Gastroesophageal sphincter (tissue), 4 donors: Measurements from ENCODE around the gene TRABD. TPM values are rescaled to one million over a fixed set of nuclear protein-coding genes. Genes with fewer than 3 reads are reported as not detected.

Experiments used
- ATAC-seq: fragments of 150-250 bp; one replicate; pipeline ENCODE4 v1.9.1; 2016; ENCODE audit warnings: mild to moderate bottlenecking, moderate library complexity
- H3K27ac ChIP-seq, 4 donors: fragments of 200-600 bp; sonication (generic) in 3 of 4; 1 replicate in 3 of 4; 2 replicates in 1 of 4; pipeline ENCODE4 v1.5.1; 2016 to 2019
- H3K27me3 ChIP-seq: fragments of 200-600 bp; sonication (generic); one replicate; pipeline ENCODE4 v1.5.1; 2019
- H3K36me3 ChIP-seq, 2 donors: fragments of 200-600 bp; sonication (generic); one replicate each; pipeline ENCODE4 v1.5.1; 2019; ENCODE audit warnings: control low read depth in 1 of 2
- H3K4me1 ChIP-seq, 3 donors: fragments of 200-600 bp; sonication (generic); 1 replicate in 2 of 3; 2 replicates in 1 of 3; pipeline ENCODE4 v1.5.1; 2016 to 2019; ENCODE audit warnings: control low read depth in 2 of 3
- H3K4me3 ChIP-seq, 2 donors: fragments of 200-600 bp; sonication (generic); one replicate each; pipeline ENCODE4 v1.5.1; 2019; ENCODE audit warnings: mild to moderate bottlenecking in 1 of 2, moderate library complexity in 1 of 2
- H3K9me3 ChIP-seq, 3 donors: fragments of 200-600 bp; sonication (generic); one replicate each; pipeline ENCODE4 v1.5.1; 2017 to 2019; ENCODE audit warnings: control low read depth in 2 of 3
- CTCF ChIP-seq, 4 experiments: fragments of 200-600 bp in 2 of 4; fragments of 450-650 bp in 2 of 4; sonication (generic) in 1 of 4; IDR thresholded peaks; one replicate each; pipeline ENCODE4 v1.5.1; 2017 to 2019; ENCODE audit warnings: antibody characterized with exemption in 4 of 4, mild to moderate bottlenecking in 2 of 4, moderate library complexity in 2 of 4
- EP300 ChIP-seq: sonication (generic); formaldehyde crosslinking; IDR thresholded peaks from one replicate; pipeline ENCODE4 v1.6.1; 2017; ENCODE audit warnings: antibody characterized with exemption, mild to moderate bottlenecking
- POLR2A ChIP-seq, 2 donors: fragments of 450-650 bp; IDR thresholded peaks; one replicate each; pipeline ENCODE4 v1.6.1; 2017; ENCODE audit warnings: antibody characterized with exemption in 2 of 2, mild to moderate bottlenecking in 2 of 2, moderate library complexity in 1 of 2
- POLR2AphosphoS5 ChIP-seq: sonication (generic); formaldehyde crosslinking; IDR thresholded peaks from one replicate; pipeline ENCODE4 v1.6.1; 2017; ENCODE audit warnings: antibody characterized with exemption
- WGBS, 2 donors: methylation state at CpG; one replicate each; pipeline ENCODE4 v1.1.5; 2018; ENCODE audit warnings: low coverage in 1 of 2; 5-methylcytosine and 5-hydroxymethylcytosine counted together
- total RNA-seq, 4 donors: library from RNA; depleted of rRNA; stranded (reverse); fragments of >200 nt; gene quantifications; one replicate each; pipeline ENCODE4 v1.1.0, GENCODE V29; 2016

Gene TRABD
- total RNA-seq, 4 donors from 2014 or later = 15.7 to 22.0 (median 19.0) TPM

- Histone ChIP-seq H3K4me3 (no peak overlapping the region), H3K9me3 (no peaks in the 10 kb centered on the region), H3K27ac (no peak overlapping the region), H3K4me1 (no peaks in the 10 kb centered on the region), H3K27me3 (peaks cover 18% of the 10 kb centered on the region), H3K36me3 (no peaks in the 10 kb centered on the region)
- WGBS, 2 donors = 76 to 85% methylated on average over 13 to 14 of the region's 15 CpGs
- no peak for TF ChIP-seq EP300
- TF ChIP-seq POLR2A (IDR thresholded peaks at IDR 0.05) = no peak
- no peak for TF ChIP-seq POLR2AphosphoS5
- no peak for TF ChIP-seq CTCF (IDR thresholded peaks at IDR 0.05)
- no peak for ATAC-seq
Observed at GRCh38 chr22:50139843-50140415, 45.8 kb upstream of the TRABD start.

DNA sequence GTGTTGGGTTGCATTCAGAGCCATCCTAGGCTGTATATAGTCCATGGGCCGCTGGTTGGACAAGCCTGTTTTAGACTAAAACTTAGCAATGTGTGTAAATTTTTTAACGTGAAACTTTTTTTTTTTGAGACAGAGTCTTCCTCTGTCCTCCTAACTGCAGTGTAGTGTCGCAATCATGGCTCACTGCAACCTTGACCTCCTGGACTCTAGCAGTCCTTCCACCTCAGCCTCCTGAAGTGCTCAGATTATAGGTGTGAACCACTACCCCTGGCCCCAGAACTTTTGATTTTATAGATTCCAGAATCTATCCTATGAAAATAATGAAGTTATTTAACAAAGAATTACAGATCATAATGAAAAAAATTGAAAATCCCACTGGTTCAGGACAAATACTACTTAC, 45.1 kb upstream of the TRABD start:
- no peaks in the 10 kb centered on the region for H3K36me3 ChIP-seq
- H3K27me3 ChIP-seq = peaks cover 21% of the 10 kb centered on the region
- H3K27ac ChIP-seq = no peak overlapping the region
- 57 to 66% methylated on average over 2 to 3 of the region's 3 CpGs for WGBS, 2 donors
- H3K4me3 ChIP-seq = no peak overlapping the region
- no peaks in the 10 kb centered on the region for H3K4me1 ChIP-seq
- TF ChIP-seq POLR2AphosphoS5 = no peak
- TF ChIP-seq POLR2A (IDR thresholded peaks at IDR 0.05) = no peak
- TF ChIP-seq EP300 = no peak
- TF ChIP-seq CTCF (IDR thresholded peaks at IDR 0.05) = no peak
- ATAC-seq = no peak
- H3K9me3 ChIP-seq = no peaks in the 10 kb centered on the region

GRCh38 chr22:50141462-50141861, 44.3 kb upstream of the TRABD start:
- H3K27ac ChIP-seq = no peak overlapping the region
- peaks cover 0 to 1% (median 0%) of the 10 kb centered on the region in 3 donors for H3K4me1 ChIP-seq
- peaks cover 29% of the 10 kb centered on the region for H3K27me3 ChIP-seq
- no peak overlapping the region for H3K4me3 ChIP-seq
- no peaks in the 10 kb centered on the region for H3K9me3 ChIP-seq
- H3K36me3 ChIP-seq = no peaks in the 10 kb centered on the region
- no peak for ATAC-seq
- 60 to 92% methylated on average over 2 to 3 of the region's 6 CpGs for WGBS, 2 donors
- TF ChIP-seq CTCF (IDR thresholded peaks at IDR 0.05) = no peak
- no peak for TF ChIP-seq EP300
- no peak for TF ChIP-seq POLR2A (IDR thresholded peaks at IDR 0.05)
- TF ChIP-seq POLR2AphosphoS5 = no peak

DNA sequence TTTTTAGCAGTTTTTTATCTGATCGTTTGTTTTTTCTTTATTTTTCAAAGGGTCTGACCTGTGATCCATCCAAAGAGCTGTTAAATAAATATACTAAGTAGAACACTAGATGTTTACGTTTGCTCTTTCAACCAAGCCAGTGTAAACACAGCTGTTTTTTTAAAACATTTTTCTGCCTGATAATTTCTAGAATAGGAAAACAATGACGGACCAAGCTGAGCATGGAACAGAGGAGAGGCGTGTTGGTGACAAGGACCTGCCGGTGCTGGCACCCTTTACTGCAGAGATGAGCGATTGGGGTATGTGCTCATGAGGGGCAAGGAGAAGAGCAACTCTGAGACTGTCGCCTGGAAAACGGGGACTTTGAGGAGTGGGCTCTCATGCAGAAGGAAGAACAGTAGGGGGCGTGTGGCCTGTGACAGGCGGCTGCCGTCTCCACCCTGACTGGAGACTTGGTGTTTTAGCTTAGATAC, 43.8 kb upstream of the TRABD start:
- no peaks in the 10 kb centered on the region for H3K36me3 ChIP-seq
- no peaks in the 10 kb centered on the region for H3K9me3 ChIP-seq
- peaks cover 0 to 4% (median 0%) of the 10 kb centered on the region in 3 donors for H3K4me1 ChIP-seq
- H3K27ac ChIP-seq = no peak overlapping the region
- ATAC-seq = no peak
- TF ChIP-seq POLR2A (IDR thresholded peaks at IDR 0.05) (no peak), CTCF (IDR thresholded peaks at IDR 0.05) (no peak), POLR2AphosphoS5 (no peak), EP300 (no peak)
- H3K27me3 ChIP-seq = peaks cover 29% of the 10 kb centered on the region
- H3K4me3 ChIP-seq = no peak overlapping the region
- WGBS, 2 donors = 35 to 36% methylated on average over 10 to 11 of the region's 11 CpGs

DNA sequence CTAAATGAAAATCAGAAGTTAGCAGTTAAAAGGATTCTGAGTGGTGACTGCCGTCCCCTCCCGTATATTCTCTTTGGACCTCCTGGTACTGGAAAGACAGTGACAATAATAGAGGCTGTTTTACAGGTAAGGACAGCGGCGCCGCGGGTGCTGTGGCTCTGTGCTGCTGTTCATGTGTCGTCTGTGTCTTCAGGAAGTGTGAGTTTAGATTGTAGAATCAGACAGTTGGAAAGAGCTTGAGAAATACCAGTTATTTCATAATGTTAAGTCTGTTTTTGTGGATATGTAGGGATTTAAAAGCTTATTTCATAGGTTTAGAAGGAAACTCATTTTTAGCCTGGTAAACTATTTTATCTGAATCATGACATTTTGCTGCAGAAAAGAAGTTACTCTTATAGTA, 42.6 kb upstream of the TRABD start:
- Histone ChIP-seq H3K9me3 (no peaks in the 10 kb centered on the region), H3K4me1 (peaks cover 0 to 4% (median 0%) of the 10 kb centered on the region in 3 donors), H3K36me3 (no peaks in the 10 kb centered on the region), H3K27me3 (peaks cover 29% of the 10 kb centered on the region), H3K27ac (no peak overlapping the region), H3K4me3 (no peak overlapping the region)
- TF ChIP-seq EP300 (no peak), POLR2A (IDR thresholded peaks at IDR 0.05) (no peak), POLR2AphosphoS5 (no peak), CTCF (IDR thresholded peaks at IDR 0.05) (no peak)
- WGBS, 2 donors = 82 to 84% methylated on average over 7 of the region's 7 CpGs
- no peak for ATAC-seq
